Lung microvascular endothelial cell (primary cell): Measurements from ENCODE around the gene AASS. TPM values are rescaled to one million over a fixed set of nuclear protein-coding genes. Genes with fewer than 3 reads are reported as not detected.

Source experiments
- DNase-seq, 2 donors: peaks; one replicate each; pipeline versions ENCODE4 v3.0.0 to v3.0.0-alpha.2; 2010; ENCODE audit warnings: low read depth in 2 of 2
- total RNA-seq: library from RNA; depleted of rRNA; stranded (reverse); fragments of >200 nt; gene quantifications from 2 replicates; pipeline ENCODE4 v1.2.1, GENCODE V29; 2014

Gene AASS
- total RNA-seq, 1 donor from 2014 or later, result 23.4 TPM

DNA sequence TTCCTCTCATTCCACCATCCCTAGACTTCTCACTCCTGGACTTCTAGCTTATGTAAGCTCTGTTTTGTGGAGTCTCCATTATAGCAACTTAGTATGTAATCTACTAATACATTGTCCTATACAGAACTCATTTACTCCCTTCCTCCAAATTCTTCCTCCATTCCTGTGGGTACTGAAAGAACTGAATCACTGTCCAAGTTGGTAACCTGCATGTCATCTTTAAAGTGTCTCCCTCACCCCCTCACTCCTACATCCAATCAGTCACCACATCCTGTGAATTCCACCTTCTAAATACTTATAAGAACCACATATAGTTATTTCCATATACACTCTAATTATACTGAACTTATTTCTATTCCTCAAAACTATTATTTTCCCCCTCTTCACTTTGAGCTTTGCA lies 20.3 kb downstream of the AASS start:
- no peak for DNase-seq

- DNase-seq, result no peak
Measured at GRCh38 chr7:122118757-122119156, 25.3 kb downstream of the AASS start.

GRCh38 chr7:122103064-122103463 lies 41.0 kb downstream of the AASS start:
- no peak for DNase-seq

GRCh38 chr7:122100021-122100420 lies 44.0 kb downstream of the AASS start:
- DNase-seq, result peak; percentile 44 to 64

- no peak for DNase-seq
Measured at GRCh38 chr7:122095642-122096041, 48.4 kb downstream of the AASS start.

DNA sequence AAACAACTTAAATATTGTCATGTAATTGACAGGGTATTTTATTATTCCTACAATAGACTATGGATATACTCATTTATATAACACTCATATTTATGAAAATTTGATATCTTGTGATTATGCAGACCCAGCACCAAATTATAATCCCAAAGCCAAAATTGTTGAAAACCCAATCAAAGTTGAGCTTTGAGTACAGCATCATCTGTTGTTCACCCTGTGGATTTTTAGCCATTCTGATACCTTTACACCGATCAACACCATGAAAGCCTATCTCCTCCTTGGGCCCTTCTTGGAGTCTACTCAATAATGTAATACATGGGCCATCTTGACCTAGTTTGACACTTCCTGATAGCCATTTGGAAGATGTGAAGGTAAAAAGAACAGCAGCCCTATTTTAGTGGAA lies 49.5 kb downstream of the AASS start:
- no peak for DNase-seq

GRCh38 chr7:122092964-122093797 lies 50.9 kb downstream of the AASS start:
- DNase-seq, result peak; percentile 83 to 87

DNA sequence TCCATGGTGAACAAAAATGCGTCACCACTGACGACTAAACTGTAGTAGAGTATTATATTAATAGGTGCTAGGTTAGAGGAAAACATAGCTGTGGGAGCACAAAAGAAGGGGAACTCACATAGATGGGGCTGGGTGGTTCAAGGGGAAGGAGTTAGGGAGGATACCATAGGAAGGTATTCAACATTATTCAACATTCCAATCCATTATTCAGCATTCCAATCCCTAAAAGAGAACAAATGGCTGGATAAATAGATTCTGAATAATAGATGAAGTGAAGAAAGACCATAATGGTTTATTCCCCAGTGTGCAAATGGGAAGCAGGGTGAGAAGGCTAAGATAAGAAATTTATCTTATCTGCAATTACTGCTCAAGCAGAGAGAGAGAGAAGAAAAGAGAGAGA lies 61.4 kb downstream of the AASS start:
- DNase-seq, result no peak

DNA sequence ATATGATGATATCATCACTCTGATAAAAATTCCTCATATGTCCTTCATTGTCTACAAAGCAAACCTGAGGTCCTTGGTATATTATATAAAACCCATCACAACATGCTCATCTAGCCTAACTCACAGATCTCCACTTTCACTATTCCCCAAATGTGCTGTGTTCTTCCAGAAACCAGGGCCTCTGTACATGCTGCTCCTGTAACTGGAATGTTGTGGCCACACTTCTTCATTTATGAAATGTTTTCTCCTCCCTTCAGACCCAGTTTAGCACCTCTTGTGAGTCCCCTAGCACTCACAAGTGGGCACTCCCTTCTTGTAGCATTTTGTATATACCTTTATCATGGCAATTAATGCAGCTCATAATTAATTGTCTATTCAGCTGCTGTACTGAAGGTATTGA lies 61.9 kb downstream of the AASS start:
- DNase-seq, result no peak

DNA sequence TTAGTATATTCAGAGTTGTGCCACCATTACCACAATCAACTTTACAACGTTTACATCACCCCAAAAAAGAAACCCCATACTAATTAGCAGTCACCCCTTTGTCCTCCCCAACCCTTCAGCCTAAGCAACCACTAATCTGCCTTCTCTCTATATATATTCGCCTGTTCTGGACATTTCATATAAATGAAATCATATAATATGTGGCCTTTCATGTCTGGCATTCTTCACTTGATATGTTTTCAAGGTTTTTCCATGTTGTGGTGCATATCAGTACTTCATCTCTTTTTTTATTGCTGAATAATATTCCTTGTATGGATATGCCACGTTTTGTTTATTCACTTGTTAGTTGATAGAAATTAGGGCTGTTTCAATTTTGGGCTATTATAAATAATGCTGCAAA lies 70.4 kb downstream of the AASS start:
- no peak for DNase-seq

DNA sequence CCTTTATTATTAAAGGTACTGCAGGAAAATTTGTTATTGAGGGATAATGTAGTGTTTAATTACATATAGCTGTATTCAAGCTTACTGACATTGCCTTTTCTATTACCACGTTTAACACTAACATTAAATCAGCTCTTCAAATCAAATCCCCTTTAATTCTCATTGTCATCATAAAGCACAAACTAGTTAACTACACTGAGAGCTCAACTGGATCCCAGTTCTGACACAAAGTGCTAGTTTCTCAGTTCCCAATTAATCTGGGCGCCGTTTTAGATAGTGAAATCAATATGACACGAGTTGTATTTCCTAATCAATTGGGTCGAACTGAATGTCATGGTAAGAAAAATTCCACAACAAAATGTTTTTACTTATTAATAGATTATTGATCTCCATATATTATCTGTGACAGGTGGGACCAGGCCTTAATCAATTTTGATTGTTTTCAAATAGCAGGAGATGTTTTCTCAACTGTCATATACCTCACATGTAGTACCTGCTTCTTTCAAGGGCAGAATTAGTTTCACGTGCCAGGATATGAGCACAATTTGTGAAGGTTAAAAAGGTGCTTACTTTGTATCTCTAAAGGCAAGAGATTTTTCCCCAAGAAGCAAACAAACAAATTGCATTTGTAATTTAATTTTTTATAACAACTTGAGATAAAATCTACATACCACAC lies 71.0 kb downstream of the AASS start:
- no peak for DNase-seq

- no peak for DNase-seq
Measured at GRCh38 chr7:122072272-122072671, 71.8 kb downstream of the AASS start.

DNA sequence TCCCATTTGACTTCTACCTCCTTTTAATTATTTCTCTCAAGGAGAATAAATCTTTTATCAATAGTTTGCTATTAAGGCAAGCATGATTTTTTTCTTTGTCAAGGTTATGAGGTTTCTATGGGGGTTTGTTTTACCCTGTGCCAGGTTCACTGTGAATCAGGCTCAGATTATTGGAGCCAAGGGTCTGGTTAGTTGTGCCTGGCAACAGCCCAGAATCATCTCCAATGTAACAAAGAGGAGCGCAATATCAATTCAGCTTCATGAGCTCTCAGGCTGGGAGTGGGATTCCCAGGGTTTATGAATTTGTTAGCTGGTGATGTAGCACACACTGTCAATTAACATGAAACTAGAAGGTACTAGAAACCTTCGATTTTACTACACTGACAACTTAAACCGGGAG lies 73.2 kb downstream of the AASS start:
- DNase-seq, result no peak

GRCh38 chr7:122070062-122070461 lies 74.0 kb downstream of the AASS start:
- no peak for DNase-seq

- DNase-seq, result no peak
Measured at GRCh38 chr7:122068999-122069398, 75.0 kb downstream of the AASS start.

GRCh38 chr7:122068046-122068445 lies 76.0 kb downstream of the AASS start:
- no peak for DNase-seq

GRCh38 chr7:122067077-122067476 lies 77.0 kb downstream of the AASS start:
- DNase-seq, result no peak

DNA sequence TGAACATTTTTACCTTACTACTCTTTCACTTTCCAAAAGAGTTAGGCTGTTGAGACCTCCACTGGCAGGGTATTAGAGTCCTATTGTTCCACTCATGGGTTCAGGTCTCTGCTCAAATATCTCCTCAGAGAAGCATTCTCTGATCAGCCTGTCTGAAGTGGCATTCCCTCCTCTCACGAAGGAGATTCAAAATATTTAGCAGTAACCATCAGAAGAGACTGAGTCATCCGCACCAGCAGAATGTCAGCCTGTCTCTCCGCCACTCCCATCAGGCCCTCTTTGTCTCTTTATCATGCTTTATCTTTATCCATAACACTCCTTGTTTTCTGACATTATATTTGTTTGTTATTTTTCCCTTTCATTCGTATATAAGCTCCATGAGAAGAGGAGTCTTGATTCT lies 79.1 kb downstream of the AASS start:
- no peak for DNase-seq

DNA sequence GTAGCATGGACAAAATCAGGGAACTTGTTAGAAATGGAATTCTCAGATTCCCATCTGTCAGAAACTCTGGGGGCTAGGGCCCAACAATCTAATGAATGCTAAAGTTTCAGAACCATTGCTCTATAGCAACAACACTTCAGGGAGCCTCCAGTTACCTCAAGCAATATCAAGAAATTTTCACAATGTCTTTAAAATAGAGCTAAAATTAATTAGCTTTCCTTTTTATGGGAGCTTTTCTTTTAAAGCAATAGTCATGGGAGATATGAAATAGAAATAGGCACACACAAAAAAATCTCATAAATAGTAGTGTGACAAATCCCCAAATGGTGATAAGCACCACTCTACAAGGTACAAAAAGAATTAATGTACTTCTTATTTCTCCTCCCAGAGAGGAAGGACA lies 80.9 kb downstream of the AASS start:
- no peak for DNase-seq

GRCh38 chr7:122059542-122059941 lies 84.5 kb downstream of the AASS start:
- no peak for DNase-seq

- peak; percentile 39 to 72 for DNase-seq
Measured at GRCh38 chr7:122056977-122057376, 87.1 kb downstream of the AASS start.

DNA sequence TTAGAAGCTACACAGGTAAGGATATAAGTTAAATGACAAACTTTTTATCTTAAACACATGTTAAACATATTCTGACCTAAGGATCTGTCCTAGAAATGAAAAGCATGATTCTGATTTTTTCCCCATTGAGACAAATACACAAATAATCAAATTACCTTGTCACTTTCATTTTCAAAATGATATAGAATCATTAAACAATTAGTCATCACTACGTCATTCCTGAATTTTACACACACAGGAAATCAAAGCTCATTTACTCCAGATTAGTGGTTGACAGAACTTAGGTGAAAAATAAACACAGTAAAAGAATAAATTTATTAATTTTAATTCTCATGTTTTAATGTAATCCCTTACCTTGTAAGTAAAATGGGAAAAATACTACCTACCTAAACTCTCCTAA lies 89.0 kb downstream of the AASS start:
- peak; percentile 7 to 31 for DNase-seq

DNA sequence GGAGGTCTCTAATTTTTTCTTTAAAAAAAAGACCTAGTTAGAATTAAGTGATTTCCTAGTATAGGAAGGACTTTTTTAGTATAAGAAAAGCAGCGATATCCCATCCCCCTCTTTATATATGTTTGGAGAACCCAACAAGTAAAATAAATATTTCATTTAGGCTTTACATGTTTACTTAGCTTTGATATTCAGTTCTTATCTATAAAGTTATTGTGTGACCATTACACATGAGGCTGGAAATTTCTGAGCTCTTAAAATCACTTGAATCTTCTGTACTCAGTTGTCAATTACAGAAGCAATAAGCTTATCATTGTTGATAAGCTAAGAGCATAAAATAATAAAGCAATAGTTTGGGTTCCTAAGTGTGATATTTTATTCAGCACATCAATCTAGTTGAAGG lies 89.7 kb downstream of the AASS start:
- no peak for DNase-seq
